Measurements from ENCODE around the gene CCDC74A.

The CCDC74A gene

GRCh38 chr2:131509615-131510014, 18.1 kb upstream of the CCDC74A start:
- TF ChIP-seq, protein P1, sequence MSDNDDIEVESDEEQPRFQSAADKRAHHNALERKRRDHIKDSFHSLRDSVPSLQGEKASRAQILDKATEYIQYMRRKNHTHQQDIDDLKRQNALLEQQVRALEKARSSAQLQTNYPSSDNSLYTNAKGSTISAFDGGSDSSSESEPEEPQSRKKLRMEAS (IDR thresholded peaks at IDR 0.05): no peak
- no peak for TF ChIP-seq CREB1 (IDR thresholded peaks at IDR 0.05; ENCODE audit: low read depth)
- TF ChIP-seq CEBPB (IDR thresholded peaks at IDR 0.05): no peak
- no peak for TF ChIP-seq EP300 (IDR thresholded peaks at IDR 0.05; ENCODE audit: borderline replicate concordance)
- no peak for TF ChIP-seq REST (IDR thresholded peaks at IDR 0.05; ENCODE audit: low read depth)
- no peak for TF ChIP-seq NFIC (IDR thresholded peaks at IDR 0.05)
- TF ChIP-seq RAD21 (IDR thresholded peaks at IDR 0.05; ENCODE audit: low read depth): no peak

DNA sequence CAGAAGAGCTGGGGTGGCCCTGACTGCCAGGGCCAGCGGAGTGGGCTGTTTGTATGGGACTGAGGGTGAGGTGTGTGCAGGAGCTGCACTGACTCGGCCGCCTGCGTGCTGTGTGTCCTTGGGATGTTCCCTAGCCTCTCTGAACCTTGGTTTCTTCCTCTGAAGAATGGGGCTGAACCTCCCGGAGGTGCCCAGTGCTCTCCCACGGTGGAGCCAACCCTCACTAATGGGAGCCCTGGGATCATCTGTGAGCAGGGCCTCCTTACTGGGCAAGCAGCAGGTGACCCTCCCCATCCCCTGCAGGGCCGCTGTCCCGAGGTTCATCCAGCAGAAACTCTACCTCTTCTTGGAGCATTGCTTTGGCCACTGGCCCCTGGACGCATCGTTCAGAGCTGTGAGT, 11.7 kb upstream of the CCDC74A start:
- TF ChIP-seq CREB1 (IDR thresholded peaks at IDR 0.05; ENCODE audit: low read depth): no peak
- no peak for TF ChIP-seq ZBTB7A (IDR thresholded peaks at IDR 0.05; ENCODE audit: low read depth)
- TF ChIP-seq, protein P1 (IDR thresholded peaks at IDR 0.05): no peak
- no peak for TF ChIP-seq TEAD4 (IDR thresholded peaks at IDR 0.05)
- TF ChIP-seq, protein P2, sequence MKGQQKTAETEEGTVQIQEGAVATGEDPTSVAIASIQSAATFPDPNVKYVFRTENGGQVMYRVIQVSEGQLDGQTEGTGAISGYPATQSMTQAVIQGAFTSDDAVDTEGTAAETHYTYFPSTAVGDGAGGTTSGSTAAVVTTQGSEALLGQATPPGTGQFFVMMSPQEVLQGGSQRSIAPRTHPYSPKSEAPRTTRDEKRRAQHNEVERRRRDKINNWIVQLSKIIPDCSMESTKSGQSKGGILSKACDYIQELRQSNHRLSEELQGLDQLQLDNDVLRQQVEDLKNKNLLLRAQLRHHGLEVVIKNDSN (IDR thresholded peaks at IDR 0.05): no peak
- TF ChIP-seq TAF1 (IDR thresholded peaks at IDR 0.05; ENCODE audit: low read depth): no peak
- no peak for TF ChIP-seq NFIC (IDR thresholded peaks at IDR 0.05)
- no peak for TF ChIP-seq TCF12 (IDR thresholded peaks at IDR 0.05; ENCODE audit: low read depth)
- TF ChIP-seq YY1 (IDR thresholded peaks at IDR 0.05; ENCODE audit: low read depth): no peak
- no peak for TF ChIP-seq CEBPB (IDR thresholded peaks at IDR 0.05)
- no peak for TF ChIP-seq FOXM1 (IDR thresholded peaks at IDR 0.05; ENCODE audit: borderline replicate concordance, low read depth)
- no peak for TF ChIP-seq REST (IDR thresholded peaks at IDR 0.05; ENCODE audit: low read depth)
- TF ChIP-seq RAD21 (IDR thresholded peaks at IDR 0.05; ENCODE audit: low read depth): no peak
- no peak for TF ChIP-seq EP300 (IDR thresholded peaks at IDR 0.05; ENCODE audit: borderline replicate concordance)

DNA sequence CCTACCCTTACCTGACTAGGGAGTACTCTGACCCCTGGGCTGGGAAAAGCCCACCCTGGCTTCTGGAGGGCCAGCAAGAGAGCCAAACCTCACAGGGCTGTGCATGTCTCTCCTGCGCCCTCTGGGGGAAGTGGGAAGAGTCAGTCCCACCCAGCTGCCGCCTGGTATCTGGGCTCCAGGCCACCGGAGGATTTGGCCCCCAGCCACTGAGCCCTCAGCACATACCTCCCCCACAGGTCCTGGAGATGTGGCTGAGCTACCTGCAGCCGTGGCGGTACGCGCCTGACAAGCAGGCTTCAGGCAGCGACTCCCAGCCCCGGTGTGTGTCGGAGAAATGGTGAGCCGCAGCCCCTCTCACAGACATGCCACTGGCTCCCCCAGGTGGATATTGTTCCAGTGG, 11.1 kb upstream of the CCDC74A start:
- 0 out of 2 replicates have a peak, but pooled peaks have one; percentile 7 for TF ChIP-seq RAD21 (IDR thresholded peaks at IDR 0.05; ENCODE audit: low read depth)

GRCh38 chr2:131517106-131517831, 10.4 kb upstream of the CCDC74A start:
- TF ChIP-seq, protein P1 (IDR thresholded peaks at IDR 0.05): no peak
- TF ChIP-seq CREB1 (IDR thresholded peaks at IDR 0.05; ENCODE audit: low read depth) (no peak), ZBTB7A (IDR thresholded peaks at IDR 0.05; ENCODE audit: low read depth) (no peak), TCF12 (IDR thresholded peaks at IDR 0.05; ENCODE audit: low read depth) (no peak), FOXM1 (IDR thresholded peaks at IDR 0.05; ENCODE audit: borderline replicate concordance, low read depth) (no peak), EP300 (IDR thresholded peaks at IDR 0.05; ENCODE audit: borderline replicate concordance) (no peak), REST (IDR thresholded peaks at IDR 0.05; ENCODE audit: low read depth) (no peak)
- TF ChIP-seq, protein P2 (IDR thresholded peaks at IDR 0.05): no peak

DNA sequence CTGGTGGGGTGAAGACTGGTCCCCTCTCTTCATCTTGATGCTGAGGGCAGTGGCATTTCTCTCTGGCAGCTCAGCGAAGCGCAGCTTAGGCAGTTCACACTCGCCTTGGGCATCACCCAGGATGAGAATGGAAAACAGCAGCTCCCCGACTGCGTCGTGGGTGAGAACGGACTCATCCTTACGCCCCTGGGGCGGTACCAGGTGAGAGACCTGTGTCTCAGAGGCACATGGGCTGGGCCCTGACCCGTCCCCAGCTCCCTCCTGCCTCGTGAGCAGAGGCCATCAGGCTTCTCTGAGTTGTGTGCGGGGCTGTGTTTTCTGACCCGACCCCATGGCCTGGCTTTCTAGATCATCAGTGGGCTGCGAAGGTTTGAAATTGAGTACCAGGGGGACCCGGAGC, 8.2 kb upstream of the CCDC74A start:
- no peak for TF ChIP-seq TAF1 (IDR thresholded peaks at IDR 0.05; ENCODE audit: low read depth)
- no peak for TF ChIP-seq YY1 (IDR thresholded peaks at IDR 0.05; ENCODE audit: low read depth)
- TF ChIP-seq, protein P1 (IDR thresholded peaks at IDR 0.05): no peak
- TF ChIP-seq ZBTB7A (IDR thresholded peaks at IDR 0.05; ENCODE audit: low read depth): no peak
- TF ChIP-seq EP300 (IDR thresholded peaks at IDR 0.05; ENCODE audit: borderline replicate concordance): no peak
- TF ChIP-seq NFIC (IDR thresholded peaks at IDR 0.05): no peak
- TF ChIP-seq, protein P2 (IDR thresholded peaks at IDR 0.05): no peak
- no peak for TF ChIP-seq EGR1 (IDR thresholded peaks at IDR 0.05)
- TF ChIP-seq TEAD4 (IDR thresholded peaks at IDR 0.05): no peak
- no peak for TF ChIP-seq CEBPB (IDR thresholded peaks at IDR 0.05)
- no peak for TF ChIP-seq CREB1 (IDR thresholded peaks at IDR 0.05; ENCODE audit: low read depth)
- no peak for TF ChIP-seq TCF12 (IDR thresholded peaks at IDR 0.05; ENCODE audit: low read depth)
- no peak for TF ChIP-seq RAD21 (IDR thresholded peaks at IDR 0.05; ENCODE audit: low read depth)
- no peak for TF ChIP-seq FOXM1 (IDR thresholded peaks at IDR 0.05; ENCODE audit: borderline replicate concordance, low read depth)

Data from Ishikawa (cell line).